ENCODE data around the gene NMNAT3. TPM values are rescaled to one million over a fixed set of nuclear protein-coding genes. Genes with fewer than 3 reads are reported as not detected.
"Not testable (repeated sequence)": the region's sequence is repeated elsewhere in the genome, so short reads cannot be mapped to it uniquely, and the experiment has no call there.

NMNAT3 gene
- total RNA-seq, 3 donors from 2014 or later = 6.6 to 17.3 (median 9.2) TPM

DNA sequence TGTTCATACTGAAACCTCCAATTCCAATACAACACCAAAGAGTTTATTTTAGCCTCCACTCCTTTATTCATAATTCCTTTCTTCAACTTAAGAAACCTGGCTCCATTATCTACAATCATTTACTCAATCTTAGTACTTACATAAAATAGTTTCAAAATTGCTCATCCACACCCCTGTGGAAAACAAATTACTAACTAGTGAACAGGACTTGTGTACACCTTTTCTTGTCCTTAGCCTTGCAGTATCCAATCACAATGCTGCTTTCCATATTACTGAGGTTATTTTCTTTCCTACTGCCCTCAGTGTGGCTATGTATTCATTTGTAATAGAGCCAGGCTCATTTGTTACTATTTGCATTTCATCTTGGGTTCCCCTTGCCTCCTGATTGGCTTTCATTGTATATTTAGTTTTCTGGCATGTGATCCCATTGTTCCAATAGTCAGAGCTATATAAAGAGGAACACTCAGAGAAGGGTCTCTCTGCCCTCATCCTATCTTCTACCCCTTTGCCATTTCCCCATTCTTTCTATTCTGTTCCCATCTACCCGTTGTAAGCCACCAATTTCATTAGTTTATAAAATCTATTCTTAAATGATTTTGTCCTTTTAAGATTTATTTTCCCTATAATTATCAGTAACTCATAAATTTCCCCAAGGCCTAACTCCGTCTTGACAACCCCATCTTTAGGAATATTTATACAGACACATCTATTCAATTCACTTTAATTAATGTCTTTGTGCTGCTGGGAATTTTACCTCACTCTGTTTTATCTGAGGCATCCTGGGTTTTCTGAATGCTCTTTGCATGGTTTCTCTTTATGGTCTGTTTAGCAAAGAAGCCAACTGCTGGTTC lies 70.3 kb downstream of the NMNAT3 start:
- H3K27me3 ChIP-seq = no peaks in the 10 kb centered on the region
- no peak for DNase-seq (ENCODE audit: low spot score in 2 of 2)
- H3K4me1 ChIP-seq = no peaks in the 10 kb centered on the region
- H3K36me3 ChIP-seq = no peaks in the 10 kb centered on the region
- no peak for TF ChIP-seq POLR2A (IDR thresholded peaks at IDR 0.05)
- no peak for TF ChIP-seq CTCF (IDR thresholded peaks at IDR 0.05)
- no peak for TF ChIP-seq POLR2AphosphoS5 (IDR thresholded peaks at IDR 0.05)
- H3K27ac ChIP-seq = no peak overlapping the region
- H3K4me3 ChIP-seq = no peak overlapping the region
- H3K9me3 ChIP-seq = no peaks in the 10 kb centered on the region
- intact Hi-C loops (cut with DNase I; ENCODE audit: low total_unique reads) = no loop called here

DNA sequence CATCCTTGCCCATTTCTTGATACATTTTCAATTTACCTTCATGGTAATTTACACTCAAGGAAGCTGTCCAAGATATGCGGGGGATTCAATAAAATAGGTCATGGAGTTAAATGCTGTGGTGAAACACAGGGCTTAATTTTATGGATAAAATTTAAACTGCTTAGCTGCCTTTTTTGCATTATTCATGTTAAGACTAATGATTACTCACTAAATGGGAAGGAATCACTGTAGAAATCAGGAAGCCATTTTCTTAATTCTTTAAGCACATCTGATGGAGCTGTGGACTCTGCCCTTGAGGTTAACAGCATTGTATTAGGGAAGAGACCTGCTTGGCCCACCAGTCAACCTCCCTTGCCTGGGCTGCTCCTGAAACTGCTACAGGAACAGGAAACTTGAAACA lies 75.8 kb downstream of the NMNAT3 start:
- Histone ChIP-seq H3K27ac (no peak overlapping the region), H3K4me3 (no peak overlapping the region), H3K27me3 (no peaks in the 10 kb centered on the region), H3K4me1 (no peaks in the 10 kb centered on the region), H3K9me3 (no peaks in the 10 kb centered on the region), H3K36me3 (no peaks in the 10 kb centered on the region)
- TF ChIP-seq CTCF (IDR thresholded peaks at IDR 0.05) (no peak), POLR2A (IDR thresholded peaks at IDR 0.05) (no peak), POLR2AphosphoS5 (IDR thresholded peaks at IDR 0.05) (no peak)
- no peak for DNase-seq (ENCODE audit: low spot score in 2 of 2)
- intact Hi-C loops (cut with DNase I; ENCODE audit: low total_unique reads) = no loop called here

- intact Hi-C loops (cut with DNase I; ENCODE audit: low total_unique reads) = no loop called here
Measured at GRCh38 chr3:139601191-139601961, 76.4 kb downstream of the NMNAT3 start.

DNA sequence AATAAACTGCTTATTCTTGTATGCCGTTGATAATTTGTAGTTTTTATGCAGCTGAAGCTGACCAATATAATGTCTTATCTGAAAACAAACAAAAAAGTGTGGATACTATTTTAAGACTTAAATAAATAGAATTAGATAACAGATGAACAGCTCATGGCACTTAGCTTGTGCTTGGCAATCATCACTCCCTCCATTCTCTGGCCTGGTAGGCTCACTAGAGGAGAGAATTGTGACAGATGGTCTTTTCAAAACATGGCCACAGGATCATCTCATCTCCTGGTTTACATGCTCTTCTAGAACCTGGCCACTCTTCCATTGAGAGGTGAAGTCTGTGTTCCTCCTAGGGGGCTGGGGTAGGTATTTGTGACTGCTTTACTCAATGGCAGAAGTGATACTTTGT lies 79.8 kb downstream of the NMNAT3 start:
- Histone ChIP-seq H3K4me1 (no peaks in the 10 kb centered on the region), H3K27me3 (no peaks in the 10 kb centered on the region), H3K9me3 (no peaks in the 10 kb centered on the region), H3K4me3 (no peak overlapping the region), H3K27ac (no peak overlapping the region), H3K36me3 (no peaks in the 10 kb centered on the region)
- intact Hi-C loops (cut with DNase I; ENCODE audit: low total_unique reads) = no loop called here
- TF ChIP-seq POLR2AphosphoS5 (IDR thresholded peaks at IDR 0.05) (no peak), CTCF (IDR thresholded peaks at IDR 0.05) (no peak), POLR2A (IDR thresholded peaks at IDR 0.05) (no peak)
- no peak for DNase-seq (ENCODE audit: low spot score in 2 of 2)

More at GRCh38 chr3:139601191-139601961, 76.4 kb downstream of the NMNAT3 start:
- Histone ChIP-seq H3K27ac (peak overlapping the region in 1 of 2 donors; percentile 23), H3K4me3 (no peak overlapping the region), H3K27me3 (no peaks in the 10 kb centered on the region), H3K9me3 (no peaks in the 10 kb centered on the region), H3K36me3 (no peaks in the 10 kb centered on the region), H3K4me1 (no peaks in the 10 kb centered on the region)
- TF ChIP-seq POLR2AphosphoS5 (IDR thresholded peaks at IDR 0.05) = no peak
- no peak for TF ChIP-seq CTCF (IDR thresholded peaks at IDR 0.05)
- TF ChIP-seq POLR2A (IDR thresholded peaks at IDR 0.05) = no peak
- no peak for DNase-seq (ENCODE audit: low spot score in 2 of 2)

DNA sequence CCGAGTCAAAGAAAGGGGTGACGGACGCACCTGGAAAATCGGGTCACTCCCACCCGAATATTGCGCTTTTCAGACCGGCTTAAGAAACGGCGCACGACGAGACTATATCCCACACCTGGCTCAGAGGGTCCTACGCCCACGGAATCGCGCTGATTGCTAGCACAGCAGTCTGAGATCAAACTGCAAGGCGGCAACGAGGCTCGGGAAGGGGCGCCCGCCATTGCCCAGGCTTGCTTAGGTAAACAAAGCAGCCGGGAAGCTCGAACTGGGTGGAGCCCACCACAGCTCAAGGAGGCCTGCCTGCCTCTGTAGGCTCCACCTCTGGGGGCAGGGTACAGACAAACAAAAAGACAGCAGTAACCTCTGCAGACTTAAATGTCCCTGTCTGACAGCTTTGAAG lies 86.6 kb downstream of the NMNAT3 start:
- H3K4me3 ChIP-seq; H3K27me3 ChIP-seq; H3K4me1 ChIP-seq; H3K9me3 ChIP-seq; DNase-seq (ENCODE audit: low spot score in 2 of 2); H3K36me3 ChIP-seq; intact Hi-C loops (cut with DNase I; ENCODE audit: low total_unique reads); H3K27ac ChIP-seq: not testable (repeated sequence)

Data from breast epithelium (tissue), 4 donors.